T-cell (primary cell): ENCODE measurements around the gene BCAM. TPM values are rescaled to one million over a fixed set of nuclear protein-coding genes. Genes with fewer than 3 reads are reported as not detected.

ENCODE experiments used
- ATAC-seq, 4 experiments: fragments of 200-7000 bp in 3 of 4; fragments of 150-1000 bp in 1 of 4; cut with Tn5 transposase; replicated peaks in 1 of 4; 1 replicate in 3 of 4; 2 replicates in 1 of 4; pipeline ENCODE4 v1.10.0; 2021; ENCODE audit warnings: moderate library complexity in 3 of 4, mild to moderate bottlenecking in 2 of 4, moderate number of reproducible peaks in 1 of 4
- CTCF ChIA-PET, 2 donors: fragments of 300-600 bp; sonication (Branson Sonifier 250); formaldehyde crosslinking; loops; one replicate each; lab custom pipeline; 2022; ENCODE audit warnings: antibody characterized with exemption in 2 of 2; lab: Charles Lee
- POLR2A ChIA-PET, 2 donors: fragments of 300-600 bp; sonication (Branson Sonifier 250); formaldehyde crosslinking; loops; one replicate each; lab custom pipeline; 2022; ENCODE audit warnings: antibody characterized with exemption in 2 of 2; lab: Charles Lee
- DNase-seq, 35 experiments: peaks; one replicate each; pipeline versions ENCODE4 v3.0.0 to v3.0.0-alpha.2; 2013 to 2023
- H3K27ac ChIP-seq: one replicate; pipeline ENCODE4 v1.5.1; 2013; ENCODE audit warnings: low read length
- H3K27me3 ChIP-seq, 2 experiments: replicated peaks in 1 of 2; 1 replicate in 1 of 2; 2 replicates in 1 of 2; pipeline versions ENCODE4 v1.6.1 to v1.7.0; 2013; ENCODE audit warnings: low read length in 1 of 2, mixed read lengths in 1 of 2; ENCODE audit not compliant: control insufficient read depth in 2 of 2, insufficient read depth in 2 of 2; ENCODE audit errors: extremely low read depth in 1 of 2
- H3K36me3 ChIP-seq, 2 donors: 1 replicate in 1 of 2; 2 replicates in 1 of 2; pipeline versions ENCODE4 v1.6.1 to v1.7.0; 2013; ENCODE audit warnings: low read length in 1 of 2; ENCODE audit not compliant: control insufficient read depth in 2 of 2, insufficient read depth in 1 of 2; ENCODE audit errors: extremely low read depth in 1 of 2
- H3K4me1 ChIP-seq, 2 experiments: 1 replicate in 1 of 2; 2 replicates in 1 of 2; pipeline versions ENCODE4 v1.6.1 to v1.7.0; 2013; ENCODE audit warnings: low read length in 2 of 2, mixed read lengths in 1 of 2; ENCODE audit not compliant: insufficient read depth in 2 of 2, control insufficient read depth in 1 of 2; ENCODE audit errors: extremely low read depth in 1 of 2
- H3K4me3 ChIP-seq, 2 donors: 1 replicate in 1 of 2; 2 replicates in 1 of 2; pipeline versions ENCODE4 v1.5.1 to v1.7.0; 2013; ENCODE audit warnings: mild to moderate bottlenecking in 2 of 2, low read length in 1 of 2, moderate library complexity in 1 of 2; ENCODE audit not compliant: control insufficient read depth in 1 of 2; ENCODE audit errors: extremely low read depth in 1 of 2
- H3K9me3 ChIP-seq: 2 replicates; pipeline ENCODE4 v1.7.0; 2013
- H3K27ac Mint-ChIP-seq, 2 donors: one replicate each; pipeline ENCODE4 v1.8.0; 2020 to 2021; ENCODE audit warnings: mild to moderate bottlenecking in 2 of 2, mixed read lengths in 2 of 2
- H3K27me3 Mint-ChIP-seq, 2 donors: one replicate each; pipeline ENCODE4 v1.8.0; 2021 to 2022; ENCODE audit warnings: mixed read lengths in 2 of 2
- H3K36me3 Mint-ChIP-seq: one replicate; pipeline ENCODE4 v1.8.0; 2021; ENCODE audit warnings: mixed read lengths
- H3K4me1 Mint-ChIP-seq, 3 donors: one replicate each; pipeline ENCODE4 v1.8.0; 2020 to 2022; ENCODE audit warnings: mixed read lengths in 3 of 3, mild to moderate bottlenecking in 1 of 3
- H3K4me3 Mint-ChIP-seq, 3 donors: one replicate each; pipeline ENCODE4 v1.8.0; 2020 to 2022; ENCODE audit warnings: mild to moderate bottlenecking in 3 of 3, mixed read lengths in 3 of 3, moderate library complexity in 3 of 3
- H3K9me3 Mint-ChIP-seq, 3 donors: one replicate each; pipeline ENCODE4 v1.8.0; 2020 to 2022; ENCODE audit warnings: mixed read lengths in 3 of 3
- WGBS: methylation state at CpG from one replicate; pipeline ENCODE4 v1.1.5; 2013; ENCODE audit warnings: missing lambda C conversion rate; ENCODE audit not compliant: insufficient coverage; 5-methylcytosine and 5-hydroxymethylcytosine counted together
- total RNA-seq, 35 experiments: library from RNA in 6 of 35; stranded (reverse) in 6 of 35; fragments of 120-200 nt in 1 of 35; gene quantifications; one replicate each; pipeline versions ENCODE4 v1.2.1 to v1.2.4 and lab custom pipeline; 2013 to 2026

BCAM gene
- total RNA-seq, 5 donors from 2014 or later (not counting 1 experiment from before 2014, with no cell fraction given) = 0.39 to 1.0 (median 0.87) TPM; not detected in 1

DNA sequence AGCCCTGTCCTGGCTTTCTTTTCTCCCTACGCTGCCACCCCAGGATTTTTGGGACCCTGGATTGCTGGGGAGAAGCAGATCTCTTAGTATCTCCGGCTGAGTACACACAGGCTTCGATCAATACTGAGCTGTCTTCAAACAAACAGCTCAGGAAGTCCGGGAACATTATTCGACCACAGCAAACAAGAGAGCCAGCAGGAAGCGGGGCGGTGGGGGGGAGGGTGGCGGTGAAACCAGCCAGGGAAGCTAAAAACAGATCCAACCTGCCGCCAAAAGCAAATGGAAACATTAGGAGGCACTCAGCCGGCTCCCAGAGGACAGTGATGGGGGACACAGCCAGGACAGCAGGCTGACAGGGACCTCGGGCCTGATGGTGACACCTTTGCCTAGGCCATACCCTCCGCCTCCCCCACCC lies 12.2 kb upstream of the BCAM start:
- peak overlapping the region; percentile 81 to 82 for H3K27ac Mint-ChIP-seq
- Histone ChIP-seq H3K36me3 (no peaks in the 10 kb centered on the region), H3K4me1 (peaks cover 2 to 21% of the 10 kb centered on the region in 2 experiments), H3K9me3 (no peaks in the 10 kb centered on the region), H3K4me3 (no peak overlapping the region), H3K27ac (no peak overlapping the region), H3K27me3 (peaks cover 0 to 5% of the 10 kb centered on the region in 2 experiments)
- peak overlapping the region in 2 of 3 donors; percentile 22 to 36 for H3K4me3 Mint-ChIP-seq
- ChIA-PET CTCF (interaction anchor here in 1 of 2 donors (0.6 kb wide), 1 partner anchor 632 kb away, joined by 5 read pairs; the partner anchor contains the start of gene ZNF226), POLR2A (interaction anchor here in 1 of 2 donors (0.6 kb wide), 1 partner anchor 49 kb away, joined by 4 read pairs; the partner anchor contains the start of gene NECTIN2)
- DNase-seq = peak in 5 of 35 experiments; percentile 2 to 23 (median 15)
- no peaks in the 10 kb centered on the region for H3K9me3 Mint-ChIP-seq
- no peaks in the 10 kb centered on the region for H3K36me3 Mint-ChIP-seq
- peak in 2 of 4 experiments; percentile 40 to 60 for ATAC-seq
- no peaks in the 10 kb centered on the region for H3K27me3 Mint-ChIP-seq
- peaks cover 15 to 32% (median 22%) of the 10 kb centered on the region in 3 donors for H3K4me1 Mint-ChIP-seq
- WGBS = 17% methylated on average over 7 of the region's 12 CpGs

DNA sequence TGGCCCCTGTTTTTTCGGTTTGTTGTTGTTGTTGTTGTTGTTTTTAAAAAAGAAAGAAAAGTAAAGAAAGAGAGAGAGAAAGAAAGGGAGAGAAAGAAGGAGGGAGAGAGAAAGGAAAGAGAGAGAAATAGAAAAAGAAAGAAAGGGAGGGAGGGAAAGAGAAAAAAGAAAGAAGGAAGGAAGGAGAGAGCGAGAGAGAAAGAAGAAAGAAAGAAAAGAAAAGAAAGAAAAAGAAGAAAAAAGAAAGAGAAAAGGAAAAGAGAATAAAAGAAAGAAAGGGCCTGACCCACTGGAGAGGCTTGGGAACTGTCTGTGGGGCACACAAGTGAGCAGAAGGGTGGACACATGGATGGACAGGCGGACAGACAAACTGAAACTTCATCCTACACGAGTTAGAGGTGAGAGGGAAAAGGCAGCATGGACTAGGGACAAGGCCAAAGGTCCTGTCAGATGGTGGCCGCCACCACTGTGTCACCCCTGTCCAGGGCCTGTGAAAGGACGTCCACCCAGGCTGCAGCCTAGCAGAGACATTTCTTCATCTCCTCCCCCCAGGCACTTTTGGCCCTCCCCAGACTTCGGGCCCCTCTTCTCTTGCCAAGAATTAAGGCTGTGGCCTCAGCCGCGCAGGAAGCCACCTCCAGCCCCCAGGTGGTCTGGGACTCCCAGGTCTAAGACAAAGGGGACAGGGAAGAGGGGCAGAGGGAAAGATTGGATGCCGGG lies 9.1 kb upstream of the BCAM start:
- peaks cover 15 to 32% (median 22%) of the 10 kb centered on the region in 3 donors for H3K4me1 Mint-ChIP-seq
- H3K36me3 ChIP-seq = no peaks in the 10 kb centered on the region
- 100% methylated on average over 2 of the region's 10 CpGs for WGBS

DNA sequence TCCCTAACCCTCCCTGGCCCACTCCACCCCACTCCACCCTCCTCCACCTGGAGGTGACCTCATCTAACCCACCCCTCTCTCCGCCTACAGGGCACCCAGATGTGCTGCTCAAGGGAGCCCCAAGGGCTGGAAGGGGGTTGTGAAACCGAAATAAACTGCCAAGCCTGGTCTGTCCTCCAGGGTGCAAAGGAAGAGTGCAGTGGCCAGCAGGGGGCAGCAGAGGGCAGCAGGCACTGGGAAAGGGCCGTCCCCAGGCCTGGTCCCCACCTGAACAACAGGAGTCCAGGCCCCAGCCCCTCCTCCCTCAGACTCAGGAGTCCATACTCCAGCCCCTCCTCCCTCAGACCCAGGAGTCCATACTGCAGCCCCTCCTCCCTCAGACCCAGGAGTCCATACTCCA lies 8.4 kb upstream of the BCAM start:
- CTCF ChIA-PET = no interaction called here
- WGBS = 0% methylated on average over 2 of the region's 3 CpGs
- Mint-ChIP-seq H3K36me3 (no peaks in the 10 kb centered on the region), H3K9me3 (no peaks in the 10 kb centered on the region), H3K4me1 (peaks cover 15 to 32% (median 22%) of the 10 kb centered on the region in 3 donors), H3K27me3 (peaks cover 0 to 5% of the 10 kb centered on the region in 2 donors), H3K4me3 (no peak overlapping the region), H3K27ac (no peak overlapping the region)
- peak; percentile 37 to 87 (median 74) for DNase-seq
- Histone ChIP-seq H3K27me3 (peaks cover 0 to 4% of the 10 kb centered on the region in 2 experiments), H3K9me3 (no peaks in the 10 kb centered on the region), H3K27ac (no peak overlapping the region), H3K36me3 (no peaks in the 10 kb centered on the region), H3K4me1 (peaks cover 2 to 20% of the 10 kb centered on the region in 2 experiments), H3K4me3 (no peak overlapping the region)
- POLR2A ChIA-PET = no interaction called here
- peak; percentile 83 to 97 (median 86) for ATAC-seq

More for the DNA sequence above, 9.1 kb upstream of the BCAM start:
- Mint-ChIP-seq H3K9me3 (no peaks in the 10 kb centered on the region), H3K27ac (no peak overlapping the region), H3K36me3 (no peaks in the 10 kb centered on the region), H3K27me3 (peaks cover 0 to 5% of the 10 kb centered on the region in 2 donors), H3K4me3 (no peak overlapping the region)
- Histone ChIP-seq H3K27ac (no peak overlapping the region), H3K4me3 (no peak overlapping the region), H3K4me1 (peaks cover 2 to 21% of the 10 kb centered on the region in 2 experiments), H3K27me3 (peaks cover 0 to 4% of the 10 kb centered on the region in 2 experiments), H3K9me3 (no peaks in the 10 kb centered on the region)
- DNase-seq = no peak
- CTCF ChIA-PET = no interaction called here
- no peak for ATAC-seq
- POLR2A ChIA-PET = no interaction called here

DNA sequence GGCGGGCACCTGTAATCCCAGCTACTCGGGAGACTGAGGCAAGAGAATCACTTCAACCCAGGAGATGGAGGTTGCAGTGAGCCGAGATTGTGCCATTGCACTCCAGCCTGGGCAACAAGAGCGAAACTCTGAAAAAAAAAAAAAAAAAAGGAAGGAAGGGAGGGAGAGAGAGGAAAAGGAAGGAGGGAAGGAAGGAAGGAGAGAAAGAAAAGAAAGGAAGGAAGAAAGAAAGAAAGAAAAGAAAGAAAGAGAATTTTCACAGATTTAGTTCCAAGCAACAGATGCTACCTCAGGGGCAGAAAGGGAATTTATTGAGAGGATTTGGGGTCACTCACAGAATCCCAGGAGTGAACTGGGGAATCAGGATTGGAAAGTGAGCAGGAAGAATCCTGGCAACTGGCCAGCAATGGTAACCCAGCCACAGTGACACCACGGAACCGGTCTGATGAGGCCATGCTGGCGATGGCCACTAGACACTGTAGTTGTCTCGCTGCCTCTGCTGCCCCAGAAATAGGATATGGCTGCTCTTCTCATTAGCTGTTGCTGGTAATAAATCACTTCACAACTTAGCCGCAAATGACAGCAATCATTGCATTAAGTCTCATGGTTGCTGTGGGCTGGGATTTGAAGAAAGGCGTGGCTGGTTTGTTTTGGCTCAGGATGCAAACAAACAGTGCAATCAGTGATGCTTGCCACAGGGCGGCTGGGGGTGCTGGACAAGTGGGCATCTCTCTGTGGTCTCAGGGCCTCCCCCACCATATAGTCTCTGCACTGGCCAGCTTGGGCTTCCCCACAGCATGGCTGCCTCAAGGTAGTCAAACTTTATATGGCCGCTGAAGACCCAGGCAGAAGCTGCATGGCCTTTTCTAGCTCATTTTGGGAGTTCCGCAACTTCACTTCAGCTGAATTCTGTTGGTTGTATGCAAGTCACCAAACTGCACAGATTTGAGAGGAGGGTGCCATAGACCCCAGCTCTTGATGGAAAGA lies 5.2 kb upstream of the BCAM start:
- CTCF ChIA-PET = no interaction called here
- ATAC-seq (no peak), DNase-seq (no peak)
- no peaks in the 10 kb centered on the region for H3K36me3 ChIP-seq
- no peak overlapping the region for H3K4me3 Mint-ChIP-seq
- no peak overlapping the region for H3K27ac Mint-ChIP-seq
- peaks cover 0 to 13% of the 10 kb centered on the region in 2 donors for H3K27me3 Mint-ChIP-seq
- H3K27ac ChIP-seq = no peak overlapping the region
- POLR2A ChIA-PET = interaction anchor here in 1 of 2 donors (0.6 kb wide), 1 partner anchor 38 kb away, joined by 3 read pairs; no protein-coding TSS in a partner anchor
- no peaks in the 10 kb centered on the region for H3K9me3 ChIP-seq
- 92% methylated on average over 9 of the region's 13 CpGs for WGBS
- H3K4me1 Mint-ChIP-seq = peaks cover 3 to 12% (median 5%) of the 10 kb centered on the region in 3 donors
- no peaks in the 10 kb centered on the region for H3K9me3 Mint-ChIP-seq
- H3K27me3 ChIP-seq = peaks cover 0 to 22% of the 10 kb centered on the region in 2 experiments
- no peaks in the 10 kb centered on the region for H3K36me3 Mint-ChIP-seq
- H3K4me1 ChIP-seq = peaks cover 0 to 7% of the 10 kb centered on the region in 2 experiments
- no peak overlapping the region for H3K4me3 ChIP-seq

DNA sequence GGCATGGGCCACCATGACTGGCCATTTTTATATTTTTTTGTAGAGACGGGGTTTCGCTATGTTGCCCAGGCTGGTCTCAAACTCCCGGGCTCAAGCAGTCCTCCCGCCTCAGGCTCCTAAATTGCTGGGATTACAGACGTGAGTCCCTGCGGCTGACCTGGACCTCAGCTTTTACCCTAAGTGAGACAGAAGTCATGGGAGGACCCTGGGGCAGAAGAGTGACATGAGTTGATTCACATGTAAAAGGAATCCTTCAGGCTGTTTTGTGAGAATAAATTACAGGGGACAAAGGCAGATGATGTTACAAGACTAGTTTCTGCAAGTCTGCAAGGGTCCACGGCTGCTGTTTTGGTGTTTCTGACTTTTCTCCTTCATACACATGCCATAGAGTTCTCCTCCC lies 2.6 kb upstream of the BCAM start:
- H3K4me3 Mint-ChIP-seq = no peak overlapping the region
- peaks cover 0 to 12% of the 10 kb centered on the region in 2 experiments for H3K4me1 ChIP-seq
- H3K36me3 ChIP-seq = no peaks in the 10 kb centered on the region
- DNase-seq (no peak), ATAC-seq (no peak)
- H3K4me1 Mint-ChIP-seq = peaks cover 0 to 12% (median 8%) of the 10 kb centered on the region in 3 donors
- H3K9me3 Mint-ChIP-seq = no peaks in the 10 kb centered on the region
- H3K4me3 ChIP-seq = no peak overlapping the region
- CTCF ChIA-PET = no interaction called here
- H3K27ac Mint-ChIP-seq = no peak overlapping the region
- H3K36me3 Mint-ChIP-seq = no peaks in the 10 kb centered on the region
- H3K27me3 ChIP-seq = peaks cover 0 to 45% of the 10 kb centered on the region in 2 experiments
- no peak overlapping the region for H3K27ac ChIP-seq
- peaks cover 8 to 28% of the 10 kb centered on the region in 2 donors for H3K27me3 Mint-ChIP-seq
- H3K9me3 ChIP-seq = no peaks in the 10 kb centered on the region
- POLR2A ChIA-PET = no interaction called here
- WGBS = 89% methylated on average over 6 of the region's 7 CpGs

DNA sequence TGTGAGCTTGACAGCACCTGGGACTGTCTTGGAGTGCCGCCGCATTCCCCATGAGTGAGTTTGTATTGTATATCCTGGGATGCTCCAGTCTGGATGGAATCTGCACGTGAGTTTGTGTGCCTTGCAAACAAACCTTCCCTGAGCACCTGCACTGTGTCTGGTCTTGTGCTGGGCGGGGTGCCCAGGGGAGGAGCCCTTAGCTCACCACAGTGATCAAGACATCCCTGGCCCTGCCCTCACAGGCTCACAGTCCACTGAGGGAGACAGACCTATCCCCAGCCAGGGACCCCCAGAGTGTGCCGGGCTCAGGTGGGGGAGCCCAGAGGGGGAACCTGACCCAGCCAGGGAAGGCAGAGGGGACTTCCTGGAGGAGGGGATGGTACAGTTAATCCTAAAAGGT lies 1.7 kb upstream of the BCAM start:
- H3K27ac Mint-ChIP-seq = no peak overlapping the region
- H3K9me3 Mint-ChIP-seq = no peaks in the 10 kb centered on the region
- H3K4me3 Mint-ChIP-seq = no peak overlapping the region
- Histone ChIP-seq H3K4me3 (no peak overlapping the region), H3K27ac (no peak overlapping the region), H3K27me3 (peaks cover 0 to 48% of the 10 kb centered on the region in 2 experiments), H3K4me1 (peaks cover 0 to 12% of the 10 kb centered on the region in 2 experiments), H3K36me3 (no peaks in the 10 kb centered on the region), H3K9me3 (no peaks in the 10 kb centered on the region)
- POLR2A ChIA-PET = no interaction called here
- WGBS = 80% methylated on average over 3 of the region's 5 CpGs
- ATAC-seq (no peak), DNase-seq (no peak)
- CTCF ChIA-PET = no interaction called here
- H3K36me3 Mint-ChIP-seq = no peaks in the 10 kb centered on the region
- H3K27me3 Mint-ChIP-seq = peaks cover 15 to 33% of the 10 kb centered on the region in 2 donors
- peaks cover 0 to 12% (median 8%) of the 10 kb centered on the region in 3 donors for H3K4me1 Mint-ChIP-seq
